GM12891 (cell line): ENCODE data around the gene ADGRG2.

Source experiments
- POLR2A ChIP-seq: IDR thresholded peaks from 2 replicates; pipeline ENCODE4 v1.6.1; 2011; ENCODE audit warnings: low read depth, low read length, control low read depth
- TAF1 ChIP-seq: IDR thresholded peaks from 2 replicates; pipeline ENCODE4 v1.6.1; 2011; ENCODE audit warnings: low read depth, low read length, control low read depth

GRCh38 chrX:18949291-18949943 is 172.9 kb downstream of the ADGRG2 start:
- TF ChIP-seq POLR2A (no peak), TAF1 (no peak)
